Measurements from ENCODE around the gene BEND6.

Gene BEND6

GRCh38 chr6:56940977-56941376 lies 13.9 kb upstream of the BEND6 start:
- no peak for DNase-seq (ENCODE audit: low read depth)
- no peak overlapping the region for H3K4me3 ChIP-seq (replicated peaks; ENCODE audit: low read depth, low read length)
- TF ChIP-seq, protein P1, sequence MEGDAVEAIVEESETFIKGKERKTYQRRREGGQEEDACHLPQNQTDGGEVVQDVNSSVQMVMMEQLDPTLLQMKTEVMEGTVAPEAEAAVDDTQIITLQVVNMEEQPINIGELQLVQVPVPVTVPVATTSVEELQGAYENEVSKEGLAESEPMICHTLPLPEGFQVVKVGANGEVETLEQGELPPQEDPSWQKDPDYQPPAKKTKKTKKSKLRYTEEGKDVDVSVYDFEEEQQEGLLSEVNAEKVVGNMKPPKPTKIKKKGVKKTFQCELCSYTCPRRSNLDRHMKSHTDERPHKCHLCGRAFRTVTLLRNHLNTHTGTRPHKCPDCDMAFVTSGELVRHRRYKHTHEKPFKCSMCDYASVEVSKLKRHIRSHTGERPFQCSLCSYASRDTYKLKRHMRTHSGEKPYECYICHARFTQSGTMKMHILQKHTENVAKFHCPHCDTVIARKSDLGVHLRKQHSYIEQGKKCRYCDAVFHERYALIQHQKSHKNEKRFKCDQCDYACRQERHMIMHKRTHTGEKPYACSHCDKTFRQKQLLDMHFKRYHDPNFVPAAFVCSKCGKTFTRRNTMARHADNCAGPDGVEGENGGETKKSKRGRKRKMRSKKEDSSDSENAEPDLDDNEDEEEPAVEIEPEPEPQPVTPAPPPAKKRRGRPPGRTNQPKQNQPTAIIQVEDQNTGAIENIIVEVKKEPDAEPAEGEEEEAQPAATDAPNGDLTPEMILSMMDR (IDR thresholded peaks at IDR 0.05; ENCODE audit: low read length, missing control alignments), result no peak

DNA sequence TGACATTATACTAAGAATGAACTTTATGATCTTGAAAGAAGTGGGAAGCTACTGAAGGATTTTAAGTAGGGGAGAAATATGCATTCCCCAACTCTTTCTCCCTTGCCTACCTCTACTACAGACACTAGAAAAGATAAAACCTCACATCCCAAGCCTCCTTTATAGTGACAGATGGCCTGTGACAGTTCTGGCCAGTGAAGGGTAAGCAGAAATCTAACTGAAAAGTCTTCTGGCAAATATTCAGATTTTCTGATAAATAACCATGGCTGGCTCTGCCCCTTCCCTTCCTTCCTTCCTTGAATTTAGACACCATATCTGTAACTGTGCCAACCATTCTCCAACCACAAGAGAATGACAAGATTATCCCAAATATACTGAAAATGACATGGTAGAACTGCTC lies 10.2 kb upstream of the BEND6 start:
- DNase-seq (ENCODE audit: low read depth), result no peak
- no peak overlapping the region for H3K4me3 ChIP-seq (replicated peaks; ENCODE audit: low read depth, low read length)
- TF ChIP-seq, protein P1 (IDR thresholded peaks at IDR 0.05; ENCODE audit: low read length, missing control alignments), result no peak

GRCh38 chr6:56946368-56946767 lies 8.5 kb upstream of the BEND6 start:
- TF ChIP-seq, protein P1 (IDR thresholded peaks at IDR 0.05; ENCODE audit: low read length, missing control alignments), result no peak
- H3K4me3 ChIP-seq (replicated peaks; ENCODE audit: low read depth, low read length), result no peak overlapping the region
- no peak for DNase-seq (ENCODE audit: low read depth)

DNA sequence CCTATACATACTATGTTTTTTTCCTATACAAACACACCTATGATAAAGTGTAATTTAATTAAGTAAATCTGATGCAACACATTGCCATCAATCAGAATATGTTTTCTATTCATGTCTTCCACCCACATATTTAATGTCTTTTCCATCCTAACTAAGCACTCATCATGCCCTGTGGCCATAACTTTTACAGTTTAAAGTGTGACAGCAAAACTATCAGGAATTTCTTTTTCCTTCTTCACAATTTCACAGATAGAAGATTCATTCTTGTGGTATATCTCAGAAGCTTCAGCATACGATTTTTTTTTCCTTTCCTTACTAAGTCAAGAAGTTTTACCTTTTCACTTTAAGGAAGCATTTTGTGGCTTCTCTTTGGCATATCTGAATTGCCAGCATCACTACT lies 7.0 kb upstream of the BEND6 start:
- DNase-seq (ENCODE audit: low read depth), result no peak
- H3K4me3 ChIP-seq (replicated peaks; ENCODE audit: low read depth, low read length), result no peak overlapping the region
- TF ChIP-seq, protein P1 (IDR thresholded peaks at IDR 0.05; ENCODE audit: low read length, missing control alignments), result no peak

DNA sequence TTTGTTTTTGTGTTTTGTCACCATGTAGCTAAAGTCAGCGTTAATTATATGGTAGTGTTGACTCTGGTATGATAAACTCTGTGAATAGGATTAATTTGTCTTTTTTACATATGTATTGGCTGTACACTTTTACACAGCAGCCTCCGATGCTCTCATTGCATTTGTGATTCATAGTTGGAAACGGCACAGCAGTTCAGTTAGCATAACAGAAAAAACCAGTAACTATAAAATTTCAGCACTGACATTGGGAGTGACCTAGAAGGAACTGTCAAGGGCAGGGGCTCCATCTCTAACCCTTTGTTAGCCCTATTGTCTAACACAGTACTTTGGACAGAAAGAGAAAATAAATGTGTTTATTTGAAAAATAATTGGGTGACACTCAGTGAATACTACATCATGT lies 5.6 kb upstream of the BEND6 start:
- TF ChIP-seq, protein P1 (IDR thresholded peaks at IDR 0.05; ENCODE audit: low read length, missing control alignments), result no peak
- no peak overlapping the region for H3K4me3 ChIP-seq (replicated peaks; ENCODE audit: low read depth, low read length)
- peak; percentile 34 for DNase-seq (ENCODE audit: low read depth)

GRCh38 chr6:56949925-56950495 lies 4.9 kb upstream of the BEND6 start:
- TF ChIP-seq, protein P1 (IDR thresholded peaks at IDR 0.05; ENCODE audit: low read length, missing control alignments), result no peak
- no peak overlapping the region for H3K4me3 ChIP-seq (replicated peaks; ENCODE audit: low read depth, low read length)
- DNase-seq (ENCODE audit: low read depth), result peak; percentile 58

All from fibroblast of pulmonary artery (primary cell).